ENCODE data around the gene PLAA.

- TF ChIP-seq ZNF133 (tag by site-specific recombination; IDR thresholded peaks at IDR 0.05) (no peak), ZNF302 (tag by site-specific recombination; IDR thresholded peaks at IDR 0.05; ENCODE audit: low read depth) (no peak), ZNF366 (tag by site-specific recombination; conservative IDR thresholded peaks at IDR 0.05) (no peak), CTCF (tag by site-specific recombination; IDR thresholded peaks at IDR 0.05) (no peak)
Measured at GRCh38 chr9:26937816-26938371, 9.1 kb downstream of the PLAA start.
